NCI-H774 (cell line): ENCODE measurements around the gene STRAP.
"Not testable (repeated sequence)": the region's sequence is repeated elsewhere in the genome, so short reads cannot be mapped to it uniquely, and the experiment has no call there.

Experiments used
- DNase-seq: peaks from one replicate; lab custom pipeline; 2025; lab: John Stamatoyannopoulos, UW

Gene STRAP

GRCh38 chr12:15873556-15873955 is 8.6 kb upstream of the STRAP start:
- DNase-seq: no peak

GRCh38 chr12:15874556-15875145 is 7.5 kb upstream of the STRAP start:
- not testable (repeated sequence) for DNase-seq

- no peak for DNase-seq
Observed at GRCh38 chr12:15875863-15876262, 6.3 kb upstream of the STRAP start.

GRCh38 chr12:15879413-15879812 is 2.8 kb upstream of the STRAP start:
- no peak for DNase-seq

GRCh38 chr12:15880721-15881120 is 1.5 kb upstream of the STRAP start:
- peak; percentile 33 for DNase-seq

- DNase-seq: no peak
Observed at GRCh38 chr12:15883536-15883935, 1.3 kb downstream of the STRAP start.

- peak; percentile 28 for DNase-seq
Observed at GRCh38 chr12:15886372-15887042, 4.3 kb downstream of the STRAP start.

GRCh38 chr12:15887043-15887817 is 5.0 kb downstream of the STRAP start:
- no peak for DNase-seq

GRCh38 chr12:15892645-15893259 is 10.6 kb downstream of the STRAP start:
- DNase-seq: no peak

- no peak for DNase-seq
Observed at GRCh38 chr12:15893260-15893659, 11.1 kb downstream of the STRAP start.

GRCh38 chr12:15896867-15897266 is 14.7 kb downstream of the STRAP start:
- DNase-seq: no peak

GRCh38 chr12:15897433-15897832 is 15.2 kb downstream of the STRAP start:
- DNase-seq: no peak

GRCh38 chr12:15899282-15899870 is 17.2 kb downstream of the STRAP start:
- peak; percentile 23 for DNase-seq

GRCh38 chr12:15904378-15904920 is 22.3 kb downstream of the STRAP start:
- no peak for DNase-seq

- DNase-seq: no peak
Observed at GRCh38 chr12:15910468-15910863, 28.3 kb downstream of the STRAP start.

GRCh38 chr12:15910864-15911721 is 28.9 kb downstream of the STRAP start, which contains the start of gene DERA:
TSS of gene DERA (plus strand) at chr12:15911332. CDS start at chr12:15911384, 52 bp downstream.
- DNase-seq: peak; percentile 76

GRCh38 chr12:15911931-15912330 is 29.7 kb downstream of the STRAP start:
- not testable (repeated sequence) for DNase-seq

- DNase-seq: not testable (repeated sequence)
Observed at GRCh38 chr12:15914131-15914530, 31.9 kb downstream of the STRAP start.

- DNase-seq: no peak
Observed at GRCh38 chr12:15918066-15918465, 35.9 kb downstream of the STRAP start.

GRCh38 chr12:15919418-15919817 is 37.2 kb downstream of the STRAP start:
- DNase-seq: no peak

GRCh38 chr12:15924956-15925355 is 42.8 kb downstream of the STRAP start:
- DNase-seq: no peak
